SK-N-SH treated with all-trans-retinoic acid at 6 μM for 48 hours (cell line): Measurements from ENCODE around the gene GOLGA1.

Experiments used
- CREB5 ChIP-seq: fragments of 250-450 bp; sonication (Bioruptor Pico); IDR thresholded peaks from 2 replicates; pipeline ENCODE4 v1.5.1; 2020; ENCODE audit warnings: low read depth, mild to moderate bottlenecking, moderate library complexity
- CSDC2 ChIP-seq: fragments of 250-450 bp; sonication (Bioruptor Pico); IDR thresholded peaks from 2 replicates; pipeline ENCODE4 v1.5.0; 2020; ENCODE audit warnings: mild to moderate bottlenecking, moderate library complexity
- ISL1 ChIP-seq: fragments of 250-450 bp; sonication (Bioruptor Pico); IDR thresholded peaks from 2 replicates; pipeline ENCODE4 v2.1.2; 2022; ENCODE audit warnings: mild to moderate bottlenecking, moderate library complexity
- OSR1 ChIP-seq: fragments of 250-450 bp; sonication (Bioruptor Pico); IDR thresholded peaks from 2 replicates; pipeline ENCODE4 v1.8.0; 2022; ENCODE audit warnings: moderate library complexity, mild to moderate bottlenecking, inconsistent platforms
- TOX ChIP-seq: fragments of 250-450 bp; sonication (Bioruptor Pico); IDR thresholded peaks from 2 replicates; pipeline ENCODE4 v1.8.0; 2021; ENCODE audit warnings: mild to moderate bottlenecking, moderate library complexity, borderline replicate concordance
- ZFP3 ChIP-seq: fragments of 250-450 bp; sonication (Bioruptor Pico); IDR thresholded peaks from 2 replicates; pipeline ENCODE4 v1.5.0; 2020; ENCODE audit warnings: mild to moderate bottlenecking, moderate library complexity
- ZNF8 ChIP-seq: fragments of 450-650 bp; formaldehyde crosslinking; IDR thresholded peaks from 2 replicates; pipeline ENCODE4 v1.5.0; 2020; ENCODE audit warnings: mild to moderate bottlenecking, moderate library complexity

DNA sequence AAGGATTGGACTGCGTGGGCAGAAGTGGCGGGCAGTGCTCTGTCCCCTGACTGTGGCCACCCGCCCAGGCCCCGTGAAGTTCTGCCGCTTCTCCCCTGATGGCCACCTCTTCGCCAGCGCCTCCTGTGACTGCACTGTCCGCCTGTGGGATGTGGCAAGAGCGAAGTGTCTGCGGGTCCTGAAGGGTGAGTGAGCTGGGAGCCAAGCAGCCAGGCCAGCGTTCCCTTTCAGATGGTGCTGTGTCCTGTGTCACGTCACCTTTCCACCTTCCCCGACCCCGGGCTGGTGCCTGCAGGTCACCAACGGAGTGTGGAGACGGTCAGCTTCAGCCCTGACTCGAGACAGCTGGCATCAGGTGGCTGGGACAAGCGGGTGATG is 85.3 kb downstream of the GOLGA1 start:
- no peak for TF ChIP-seq CREB5
- no peak for TF ChIP-seq ZNF8
- no peak for TF ChIP-seq CSDC2 (CRISPR knock-in tag)
- no peak for TF ChIP-seq ZFP3 (CRISPR knock-in tag)
- no peak for TF ChIP-seq ISL1
- no peak for TF ChIP-seq TOX (CRISPR knock-in tag)
- TF ChIP-seq OSR1 (CRISPR knock-in tag) = no peak
